Fibroblast of lung (primary cell): ENCODE results near the gene CDK9. TPM values are rescaled to one million over a fixed set of nuclear protein-coding genes. Genes with fewer than 3 reads are reported as not detected.
A peak's percentile ranks its signal among the peaks of the same experiment; 100 is the strongest.

ENCODE experiments used
- DNase-seq, 2 donors: peaks; one replicate each; pipeline versions ENCODE4 v3.0.0 to v3.0.0-alpha.2; 2010; ENCODE audit warnings: low read depth in 2 of 2
- H2AFZ ChIP-seq: 2 replicates; pipeline ENCODE4 v1.5.1; 2012; ENCODE audit warnings: low read length, control low read depth, inconsistent platforms
- H3K27ac ChIP-seq: 2 replicates; pipeline ENCODE4 v1.5.1; 2011; ENCODE audit warnings: low read length, control low read depth; ENCODE audit not compliant: insufficient read depth
- H3K27me3 ChIP-seq: 2 replicates; pipeline ENCODE4 v1.5.1; 2011; ENCODE audit warnings: mild to moderate bottlenecking, low read length; ENCODE audit not compliant: control insufficient read depth, insufficient read depth
- H3K36me3 ChIP-seq: 2 replicates; pipeline ENCODE4 v1.5.1; 2011; ENCODE audit warnings: low read length; ENCODE audit not compliant: control insufficient read depth, insufficient read depth
- H3K4me1 ChIP-seq: 2 replicates; pipeline ENCODE4 v1.5.1; 2011; ENCODE audit warnings: low read length; ENCODE audit not compliant: control insufficient read depth, insufficient read depth; ENCODE audit errors: extremely low read depth
- H3K4me2 ChIP-seq: 2 replicates; pipeline ENCODE4 v1.5.1; 2011; ENCODE audit warnings: low read length, control low read depth; ENCODE audit not compliant: insufficient read depth; ENCODE audit errors: extremely low read depth
- H3K4me3 ChIP-seq, 4 experiments: fragments of 200-600 bp in 1 of 4; sonication (generic) in 1 of 4; replicated peaks in 1 of 4; 2 replicates each; pipeline ENCODE4 v1.5.1; 2011 to 2016; ENCODE audit warnings: low read length in 4 of 4, low read depth in 3 of 4, mild to moderate bottlenecking in 3 of 4, control low read depth in 2 of 4, inconsistent platforms in 1 of 4, mixed read lengths in 1 of 4; ENCODE audit not compliant: insufficient read depth in 1 of 4; ENCODE audit errors: control extremely low read depth in 1 of 4
- H3K79me2 ChIP-seq: 2 replicates; pipeline ENCODE4 v1.5.1; 2012; ENCODE audit warnings: mild to moderate bottlenecking, low read length, inconsistent platforms; ENCODE audit not compliant: control insufficient read depth, insufficient read depth
- H3K9ac ChIP-seq: 2 replicates; pipeline ENCODE4 v1.5.1; 2011; ENCODE audit warnings: mild to moderate bottlenecking, low read length, control low read depth; ENCODE audit not compliant: insufficient read depth
- H3K9me3 ChIP-seq: 2 replicates; pipeline ENCODE4 v1.5.1; 2012; ENCODE audit warnings: low read depth, low read length; ENCODE audit not compliant: control insufficient read depth, insufficient read depth
- H4K20me1 ChIP-seq: 2 replicates; pipeline ENCODE4 v1.5.1; 2011; ENCODE audit warnings: low read length; ENCODE audit not compliant: control insufficient read depth, insufficient read depth; ENCODE audit errors: extremely low read depth
- EZH2 ChIP-seq: IDR thresholded peaks from 2 replicates; pipeline ENCODE4 v1.5.1; 2012; ENCODE audit warnings: low read length, control low read depth, mild to moderate bottlenecking; ENCODE audit errors: missing control alignments
- polyA plus RNA-seq, 2 donors: library from polyadenylated mRNA; depleted of rRNA in 1 of 2; stranded (reverse) in 1 of 2; unstranded in 1 of 2; fragments of >200 nt; gene quantifications; 2 replicates each; pipeline ENCODE4 v1.2.1, GENCODE V29; 2011 to 2012; ENCODE audit warnings: missing spikeins in 1 of 2
- total RNA-seq: library from RNA; depleted of rRNA; stranded (reverse); fragments of >200 nt; gene quantifications from 2 replicates; pipeline ENCODE4 v1.2.1, GENCODE V29; 2014
- TF ChIP-seq, protein P1 (sequence below), 2 donors: IDR thresholded peaks in 1 of 2; conservative IDR thresholded peaks in 1 of 2; 1 replicate in 1 of 2; 2 replicates in 1 of 2; pipeline ENCODE4 v1.5.1; 2011 to 2012; ENCODE audit warnings: low read length in 2 of 2, control low read depth in 1 of 2, inconsistent platforms in 1 of 2, low read depth in 1 of 2, mild to moderate bottlenecking in 1 of 2

The CDK9 gene
- total and polyA plus RNA-seq, 2 donors (not counting 1 experiment from before 2014, with no cell fraction given) = 54.8 to 82.2 TPM

DNA sequence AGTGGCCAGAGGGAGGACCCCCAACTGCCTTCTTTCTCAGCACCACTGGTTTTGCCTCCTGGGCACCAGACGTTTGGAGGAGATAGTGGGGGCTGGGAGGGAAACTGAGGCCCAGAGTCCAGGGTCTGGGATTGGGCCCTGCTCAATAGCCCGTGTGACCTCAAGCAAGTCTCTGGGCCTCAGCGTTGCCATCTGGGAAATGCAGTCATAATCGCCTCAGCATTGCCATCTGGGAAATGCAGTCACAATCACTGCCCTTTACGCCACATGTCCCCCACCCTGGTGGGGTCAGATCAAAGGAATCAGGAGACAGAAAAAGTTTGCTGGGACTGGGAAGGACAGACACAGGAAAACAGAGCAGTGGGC is 8.9 kb upstream of the CDK9 start:
- Histone ChIP-seq H4K20me1 (no peaks in the 10 kb centered on the region), H3K9me3 (no peaks in the 10 kb centered on the region), H3K27me3 (peaks cover 7% of the 10 kb centered on the region), H3K27ac (no peak overlapping the region), H3K9ac (no peak overlapping the region), H3K79me2 (no peaks in the 10 kb centered on the region), H3K4me1 (no peaks in the 10 kb centered on the region), H3K4me3 (no peak overlapping the region), H3K36me3 (no peaks in the 10 kb centered on the region), H3K4me2 (no peak overlapping the region), H2AFZ (no peak overlapping the region)
- no peak for DNase-seq
- TF ChIP-seq, protein P1, sequence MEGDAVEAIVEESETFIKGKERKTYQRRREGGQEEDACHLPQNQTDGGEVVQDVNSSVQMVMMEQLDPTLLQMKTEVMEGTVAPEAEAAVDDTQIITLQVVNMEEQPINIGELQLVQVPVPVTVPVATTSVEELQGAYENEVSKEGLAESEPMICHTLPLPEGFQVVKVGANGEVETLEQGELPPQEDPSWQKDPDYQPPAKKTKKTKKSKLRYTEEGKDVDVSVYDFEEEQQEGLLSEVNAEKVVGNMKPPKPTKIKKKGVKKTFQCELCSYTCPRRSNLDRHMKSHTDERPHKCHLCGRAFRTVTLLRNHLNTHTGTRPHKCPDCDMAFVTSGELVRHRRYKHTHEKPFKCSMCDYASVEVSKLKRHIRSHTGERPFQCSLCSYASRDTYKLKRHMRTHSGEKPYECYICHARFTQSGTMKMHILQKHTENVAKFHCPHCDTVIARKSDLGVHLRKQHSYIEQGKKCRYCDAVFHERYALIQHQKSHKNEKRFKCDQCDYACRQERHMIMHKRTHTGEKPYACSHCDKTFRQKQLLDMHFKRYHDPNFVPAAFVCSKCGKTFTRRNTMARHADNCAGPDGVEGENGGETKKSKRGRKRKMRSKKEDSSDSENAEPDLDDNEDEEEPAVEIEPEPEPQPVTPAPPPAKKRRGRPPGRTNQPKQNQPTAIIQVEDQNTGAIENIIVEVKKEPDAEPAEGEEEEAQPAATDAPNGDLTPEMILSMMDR (conservative IDR thresholded peaks at IDR 0.05 in 1 of 2, IDR thresholded peaks at IDR 0.05 in 1 of 2; ENCODE audit: low read depth in 1 of 2, low read length in 2 of 2) = no peak
- TF ChIP-seq EZH2 = no peak

DNA sequence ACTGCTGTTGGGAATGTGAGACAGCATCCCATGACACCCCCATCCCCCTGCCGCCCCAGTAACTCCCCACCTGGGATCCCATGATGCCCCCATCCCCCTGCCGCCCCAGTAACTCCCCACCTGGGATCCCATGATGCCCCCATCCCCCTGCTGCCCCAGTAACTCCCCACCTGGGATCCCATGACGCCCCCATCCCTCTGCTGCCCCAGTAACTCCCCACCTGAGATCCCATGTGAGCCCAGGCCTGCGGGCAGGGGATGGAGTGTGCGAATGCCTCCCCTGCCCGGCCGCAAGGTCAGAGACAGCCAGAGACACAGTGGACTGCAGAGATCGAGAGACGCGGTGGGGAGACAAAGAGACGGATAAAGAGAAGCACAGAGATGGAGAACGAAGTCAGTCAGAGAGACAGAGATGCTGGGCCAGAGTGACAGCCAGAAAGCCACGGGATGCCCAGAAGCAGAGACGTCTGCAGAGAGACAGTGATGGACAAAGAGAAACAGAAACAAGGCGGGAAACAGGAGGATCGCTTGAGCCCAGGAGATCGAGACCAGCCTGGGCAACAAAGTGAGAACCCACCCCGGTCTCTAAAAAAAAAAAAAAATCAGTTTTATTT is 8.4 kb upstream of the CDK9 start:
- Histone ChIP-seq H3K4me1 (no peaks in the 10 kb centered on the region), H3K79me2 (no peaks in the 10 kb centered on the region), H4K20me1 (no peaks in the 10 kb centered on the region), H2AFZ (no peak overlapping the region), H3K4me2 (no peak overlapping the region), H3K27me3 (peaks cover 6% of the 10 kb centered on the region), H3K36me3 (no peaks in the 10 kb centered on the region), H3K27ac (no peak overlapping the region), H3K9ac (no peak overlapping the region), H3K9me3 (no peaks in the 10 kb centered on the region), H3K4me3 (no peak overlapping the region)
- TF ChIP-seq, protein P1 (conservative IDR thresholded peaks at IDR 0.05 in 1 of 2, IDR thresholded peaks at IDR 0.05 in 1 of 2; ENCODE audit: low read depth in 1 of 2, low read length in 2 of 2) = no peak
- no peak for TF ChIP-seq EZH2
- DNase-seq = no peak

DNA sequence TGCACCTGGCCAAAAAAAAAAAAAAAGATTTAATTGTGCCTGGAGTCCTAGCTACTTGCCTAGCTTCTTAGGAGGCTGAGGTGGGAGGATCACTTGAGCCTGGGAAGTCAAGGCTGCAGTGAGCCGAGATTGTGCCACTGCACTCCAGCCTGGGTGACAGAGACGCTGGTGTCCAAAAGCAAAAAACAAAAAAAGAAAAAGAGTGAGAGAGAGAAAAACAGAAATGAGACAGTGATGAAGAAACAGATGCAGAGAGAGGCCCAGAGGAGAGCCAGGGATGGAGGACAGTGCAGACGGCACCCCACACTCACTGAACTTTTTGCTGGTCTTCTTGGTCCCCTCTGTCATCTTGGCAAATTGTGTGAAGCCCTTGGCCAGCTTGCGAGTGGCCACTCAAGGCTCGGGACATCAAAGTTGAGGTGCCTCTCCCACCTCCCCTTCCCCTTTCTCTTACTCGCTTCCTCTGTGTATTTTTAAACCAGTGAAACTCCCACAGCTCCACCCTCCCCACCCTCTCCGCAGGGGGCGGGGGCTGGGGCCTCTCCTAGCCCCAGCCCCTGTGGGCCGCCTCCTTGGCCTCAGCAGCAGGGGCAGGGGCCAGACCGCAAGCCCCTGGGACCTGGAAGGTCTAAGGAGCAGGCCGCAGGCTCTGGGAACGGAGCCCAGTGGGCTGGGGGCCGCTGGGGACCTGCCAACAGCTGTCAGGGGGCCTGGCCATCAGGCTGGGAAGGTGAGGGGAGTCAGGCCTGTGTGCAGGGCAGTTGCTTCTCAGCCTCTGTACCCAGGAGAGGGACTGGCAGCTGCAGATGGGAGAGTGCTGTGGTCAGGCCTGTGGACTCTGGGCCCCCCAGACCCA is 7.3 kb upstream of the CDK9 start, which contains the start of gene SH2D3C:
Gene SH2D3C (minus strand): TSS at position 387 of the 856 bp plus-strand sequence. CDS start 39 bp downstream, at position 348.
- peaks cover 5% of the 10 kb centered on the region for H3K27me3 ChIP-seq
- no peak within 1 kb of the TSS for H3K9ac ChIP-seq
- no peak within 1 kb of the TSS for H2AFZ ChIP-seq
- H3K9me3 ChIP-seq = no peaks in the 10 kb centered on the region
- H3K4me3 ChIP-seq = no peak within 1 kb of the TSS
- DNase-seq = peak in 1 of 2 donors; percentile 30
- H3K36me3 ChIP-seq = no peaks in the 10 kb centered on the region
- no peak within 1 kb of the TSS for H3K4me2 ChIP-seq
- H4K20me1 ChIP-seq = no peaks in the 10 kb centered on the region
- no peak within 1 kb of the TSS for H3K27ac ChIP-seq
- TF ChIP-seq EZH2 = no peak
- H3K4me1 ChIP-seq = no peaks in the 10 kb centered on the region
- no peaks in the 10 kb centered on the region for H3K79me2 ChIP-seq
